ENCODE data around the gene CHTOP.
A peak's percentile ranks its signal among the peaks of the same experiment; 100 is the strongest.
"Not testable (repeated sequence)": the region's sequence is repeated elsewhere in the genome, so short reads cannot be mapped to it uniquely, and the experiment has no call there.

Gene CHTOP

GRCh38 chr1:153633754-153634665 lies at the start of gene CHTOP:
Gene CHTOP, plus strand, starts transcription at chr1:153634066. Its CDS starts 2,523 bp downstream, at chr1:153636589.
- DNase-seq (ENCODE audit: low spot score): peak; percentile 95

- no peak for DNase-seq (ENCODE audit: low spot score)
These were observed 48.9 kb upstream of the CHTOP start for GRCh38 chr1:153585006-153585405.

- DNase-seq (ENCODE audit: low spot score): no peak
These were observed 47.5 kb upstream of the CHTOP start for GRCh38 chr1:153586347-153586746.

- DNase-seq (ENCODE audit: low spot score): no peak
These were observed 46.6 kb upstream of the CHTOP start for GRCh38 chr1:153587314-153587713.

GRCh38 chr1:153588033-153588432 lies 45.8 kb upstream of the CHTOP start:
- DNase-seq (ENCODE audit: low spot score): not testable (repeated sequence)

- no peak for DNase-seq (ENCODE audit: low spot score)
These were observed 45.4 kb upstream of the CHTOP start for GRCh38 chr1:153588482-153588881.

GRCh38 chr1:153592748-153593147 lies 41.1 kb upstream of the CHTOP start:
- DNase-seq (ENCODE audit: low spot score): no peak

GRCh38 chr1:153597206-153597605 lies 36.7 kb upstream of the CHTOP start:
- no peak for DNase-seq (ENCODE audit: low spot score)

- peak; percentile 7 for DNase-seq (ENCODE audit: low spot score)
These were observed 35.3 kb upstream of the CHTOP start for GRCh38 chr1:153598309-153599172.

- DNase-seq (ENCODE audit: low spot score): no peak
These were observed 34.0 kb upstream of the CHTOP start for GRCh38 chr1:153599847-153600246.

GRCh38 chr1:153602749-153603148 lies 31.1 kb upstream of the CHTOP start:
- no peak for DNase-seq (ENCODE audit: low spot score)

- no peak for DNase-seq (ENCODE audit: low spot score)
These were observed 27.7 kb upstream of the CHTOP start for GRCh38 chr1:153606194-153606593.

- DNase-seq (ENCODE audit: low spot score): no peak
These were observed 26.5 kb upstream of the CHTOP start for GRCh38 chr1:153607381-153607780.

- DNase-seq (ENCODE audit: low spot score): no peak
These were observed 25.7 kb upstream of the CHTOP start for GRCh38 chr1:153608089-153608682.

GRCh38 chr1:153608742-153609584 lies 24.9 kb upstream of the CHTOP start:
- no peak for DNase-seq (ENCODE audit: low spot score)

- no peak for DNase-seq (ENCODE audit: low spot score)
These were observed 24.3 kb upstream of the CHTOP start for GRCh38 chr1:153609585-153609907.

GRCh38 chr1:153610334-153610733 lies 23.5 kb upstream of the CHTOP start:
- no peak for DNase-seq (ENCODE audit: low spot score)

GRCh38 chr1:153610811-153611301 lies 23.0 kb upstream of the CHTOP start:
- DNase-seq (ENCODE audit: low spot score): no peak

GRCh38 chr1:153611356-153611755 lies 22.5 kb upstream of the CHTOP start:
- no peak for DNase-seq (ENCODE audit: low spot score)

- no peak for DNase-seq (ENCODE audit: low spot score)
These were observed 21.6 kb upstream of the CHTOP start for GRCh38 chr1:153612111-153612754.

GRCh38 chr1:153612755-153613331 lies 21.0 kb upstream of the CHTOP start, which contains the start of gene S100A16:
Gene S100A16, minus strand, starts transcription at chr1:153613137. Its CDS starts 4,986 bp downstream, at chr1:153608151.
- DNase-seq (ENCODE audit: low spot score): no peak

All from CD4-positive, alpha-beta T cell treated with Interleukin-6 at 100 ng/mL for 8 hours (primary cell).